GM21576 (cell line): ENCODE measurements around the gene ARHGEF33.

Source experiments
- ATAC-seq: cut with Tn5 transposase; IDR thresholded peaks from one replicate; pipeline ENCODE4 v1.9.1; 2021; ENCODE audit warnings: mild to moderate bottlenecking, moderate library complexity; ENCODE audit not compliant: unreplicated experiment

Gene ARHGEF33

DNA sequence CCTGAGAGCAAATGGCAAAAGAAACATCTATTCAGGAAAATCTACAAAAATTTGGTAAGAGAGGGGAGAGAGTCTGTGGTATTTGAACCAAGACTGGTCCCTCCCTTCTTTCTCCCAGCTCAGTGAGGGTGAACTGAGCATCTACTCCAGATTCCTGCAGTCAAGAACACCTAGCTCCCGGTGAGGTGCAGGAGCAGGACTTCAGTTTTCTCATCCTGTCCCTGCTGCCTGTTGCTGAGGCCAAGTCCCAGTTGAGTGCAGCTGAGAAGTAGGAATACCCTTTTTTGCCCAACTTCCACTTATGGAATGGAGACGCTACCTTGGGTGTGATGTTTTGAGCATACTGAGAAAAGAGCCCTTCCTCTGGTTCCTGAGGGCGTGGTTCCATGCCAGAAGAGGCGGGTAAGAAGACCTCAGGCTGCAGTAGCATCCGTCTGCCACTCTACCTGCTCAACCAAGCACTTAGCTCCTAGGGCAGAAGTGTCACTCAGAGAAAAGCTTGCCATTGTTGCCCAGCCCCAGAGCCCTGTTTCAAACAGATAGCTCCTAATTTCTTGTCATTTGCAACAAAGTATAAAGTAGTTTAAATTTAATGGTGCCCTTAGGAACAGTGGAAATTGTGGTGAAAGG lies 118.3 kb downstream of the ARHGEF33 start:
- no peak for ATAC-seq

DNA sequence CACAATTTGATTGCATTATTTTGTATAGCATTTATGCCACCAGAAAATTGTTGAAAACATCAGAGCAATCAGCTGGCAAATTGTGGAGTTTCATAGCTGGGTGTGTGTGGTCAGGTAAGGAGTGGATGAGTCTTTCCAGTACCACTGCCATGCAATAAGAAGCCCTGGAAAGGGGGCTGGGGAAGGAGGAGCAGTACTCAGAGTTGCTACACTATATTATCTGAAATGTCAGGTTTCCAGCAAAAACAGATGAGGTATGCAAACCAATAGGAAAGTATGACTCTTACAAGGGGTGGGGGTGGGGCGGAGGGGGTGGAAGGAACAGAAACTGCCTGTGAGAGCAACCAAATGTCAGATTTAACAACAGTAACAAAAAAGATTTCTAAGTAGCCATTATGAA lies 119.0 kb downstream of the ARHGEF33 start:
- ATAC-seq: no peak

GRCh38 chr2:39013871-39014270 lies 124.2 kb downstream of the ARHGEF33 start:
- no peak for ATAC-seq

- no peak for ATAC-seq
Measured at GRCh38 chr2:39015424-39015823, 125.7 kb downstream of the ARHGEF33 start.

- ATAC-seq: no peak
Measured at GRCh38 chr2:39017334-39017733, 127.7 kb downstream of the ARHGEF33 start.

GRCh38 chr2:39018638-39019037 lies 129.0 kb downstream of the ARHGEF33 start:
- no peak for ATAC-seq

GRCh38 chr2:39020383-39020782 lies 130.7 kb downstream of the ARHGEF33 start:
- ATAC-seq: no peak

- ATAC-seq: no peak
Measured at GRCh38 chr2:39022642-39023235, 133.1 kb downstream of the ARHGEF33 start.

GRCh38 chr2:39023649-39024048 lies 134.0 kb downstream of the ARHGEF33 start:
- ATAC-seq: no peak

DNA sequence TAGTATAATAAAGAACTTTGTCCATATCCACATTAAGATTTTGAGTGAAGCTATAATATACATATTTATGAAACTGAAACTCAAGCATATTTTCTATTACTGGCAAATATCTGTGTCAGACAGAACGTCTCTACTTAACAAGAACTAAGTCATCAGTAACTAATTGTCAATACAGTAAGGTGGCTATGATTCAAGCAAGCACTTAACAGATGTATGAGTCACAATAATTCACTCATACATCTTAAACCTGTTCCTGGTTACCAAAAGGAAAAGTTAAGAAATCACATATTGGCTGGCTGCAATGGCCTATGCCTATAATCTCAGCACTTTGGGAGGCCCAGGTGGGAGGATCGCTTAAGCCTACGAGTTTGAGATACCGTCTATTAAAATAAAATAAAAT lies 135.2 kb downstream of the ARHGEF33 start:
- ATAC-seq: no peak
